GM19467 (cell line): ENCODE results near the gene MXRA7.

Experiments
- ATAC-seq: cut with Tn5 transposase; IDR thresholded peaks from one replicate; pipeline ENCODE4 v1.9.1; 2021; ENCODE audit warnings: mild to moderate bottlenecking, moderate library complexity; ENCODE audit not compliant: unreplicated experiment

MXRA7 gene

DNA sequence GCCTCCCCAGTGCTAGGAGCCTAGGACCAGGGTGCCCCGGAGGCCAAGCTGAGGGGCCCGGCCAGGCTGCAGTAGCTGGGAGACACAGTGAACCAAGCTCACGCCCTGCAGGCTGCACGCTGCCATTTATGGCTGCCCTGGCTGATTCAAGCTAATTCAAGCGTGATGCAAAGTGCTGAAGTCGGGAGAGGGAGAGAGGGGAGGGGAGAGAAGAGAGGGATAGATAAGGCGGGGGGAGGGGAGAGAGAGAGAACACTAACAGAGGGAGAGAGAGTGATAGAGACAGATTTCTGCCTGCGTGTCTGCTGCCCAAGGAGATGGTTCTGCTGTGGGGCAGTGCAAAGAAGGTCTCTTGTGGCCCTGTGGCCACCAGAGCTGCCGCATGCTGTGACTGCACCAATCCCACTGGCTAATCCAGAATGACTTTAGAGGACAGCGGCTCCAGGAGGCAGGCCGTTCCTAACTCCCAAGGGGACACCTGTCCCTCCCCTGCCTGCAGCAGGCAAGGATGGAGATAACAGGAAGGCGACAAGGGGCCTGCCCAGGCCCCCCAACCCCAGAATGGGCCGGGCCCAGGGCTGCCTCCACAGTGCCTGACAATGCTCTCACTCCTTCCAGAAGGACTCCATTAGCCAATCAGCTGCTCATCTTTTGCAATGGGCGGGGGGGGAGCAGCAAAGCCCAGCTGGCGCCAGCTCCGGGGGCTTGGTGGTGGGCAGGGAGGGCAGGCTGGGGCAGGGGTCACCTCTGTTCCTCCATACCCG, 12.9 kb downstream of the MXRA7 start:
- ATAC-seq, result no peak

DNA sequence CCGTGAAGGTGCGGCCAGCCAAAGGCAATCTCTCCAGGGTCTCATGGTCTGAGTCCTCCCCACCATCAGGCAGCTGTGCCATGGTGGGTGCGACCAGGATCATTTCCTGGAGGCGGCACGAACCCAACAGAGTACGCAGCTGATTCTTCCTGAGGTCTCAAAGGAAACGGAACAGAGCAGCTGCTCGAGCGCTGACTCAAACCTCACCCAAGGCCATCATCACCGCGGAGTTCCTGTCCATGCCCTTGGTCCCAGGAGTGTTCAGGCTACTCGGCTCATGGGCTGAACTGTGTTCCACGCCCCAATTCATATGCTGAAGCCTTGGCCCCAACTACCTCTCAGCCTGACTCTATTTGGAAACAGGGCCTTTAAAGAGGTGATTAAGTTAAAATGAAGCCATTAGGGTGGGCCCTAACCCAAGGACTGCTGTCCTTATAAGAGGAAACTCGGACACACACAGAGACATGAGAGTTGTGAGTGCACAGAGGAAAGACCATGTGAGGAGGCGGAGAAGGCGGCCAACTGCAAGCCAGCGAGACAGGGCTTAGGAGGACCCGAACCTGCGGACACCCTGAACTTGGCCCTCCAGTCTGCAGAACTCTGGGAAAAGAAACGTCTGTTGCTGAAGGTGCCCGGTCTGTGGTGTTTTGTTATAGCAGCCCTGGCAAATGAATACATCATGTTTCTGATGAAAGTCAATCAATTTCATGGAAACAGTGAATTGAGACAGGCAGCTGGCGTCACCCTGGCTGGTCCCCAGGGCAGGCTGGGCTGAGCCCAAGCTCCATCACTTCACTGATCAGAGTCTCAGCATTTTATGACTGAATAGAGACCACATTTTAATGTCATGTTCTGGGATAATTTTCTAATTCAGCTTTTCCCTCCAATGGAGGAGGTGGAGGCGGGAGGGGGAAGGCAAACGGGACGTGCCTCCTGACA, 13.7 kb downstream of the MXRA7 start:
- peak; percentile 60 for ATAC-seq

DNA sequence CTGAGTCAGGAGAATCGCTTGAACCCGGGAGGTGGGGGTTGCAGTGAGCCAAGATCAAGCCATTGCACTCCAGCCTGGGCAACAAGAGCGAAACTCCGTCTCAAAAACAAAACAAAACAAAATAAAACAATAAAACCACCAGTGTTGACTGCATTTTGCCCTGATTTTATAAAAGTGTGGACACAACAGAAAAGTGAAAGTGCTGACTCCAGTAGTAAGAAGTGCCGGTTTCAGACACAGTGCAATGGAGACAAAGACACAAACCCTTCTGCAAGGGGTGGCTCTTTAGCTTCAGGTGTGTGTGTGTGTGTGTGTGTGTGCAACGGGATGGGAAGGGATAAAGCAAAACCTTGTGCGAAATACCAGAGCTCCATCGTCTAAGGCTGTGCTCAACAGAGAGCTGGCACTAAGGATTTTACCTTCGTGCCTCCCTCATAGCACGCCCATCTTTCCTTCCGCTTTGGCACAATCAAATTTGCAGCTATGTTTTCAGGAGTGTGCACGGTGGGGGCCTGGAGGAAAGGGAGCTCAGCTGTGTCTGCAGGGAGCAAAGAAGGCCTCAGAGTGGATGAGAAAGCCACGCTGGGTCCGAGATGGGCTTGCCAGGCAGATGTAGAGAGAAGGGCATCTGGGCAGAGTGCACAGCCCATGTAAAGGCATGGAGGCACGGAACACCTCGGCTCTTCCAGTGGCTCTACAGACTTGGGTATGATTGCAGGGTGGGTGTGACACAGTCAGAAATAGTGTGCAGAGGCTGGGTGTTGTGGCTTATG, 15.5 kb downstream of the MXRA7 start:
- no peak for ATAC-seq

DNA sequence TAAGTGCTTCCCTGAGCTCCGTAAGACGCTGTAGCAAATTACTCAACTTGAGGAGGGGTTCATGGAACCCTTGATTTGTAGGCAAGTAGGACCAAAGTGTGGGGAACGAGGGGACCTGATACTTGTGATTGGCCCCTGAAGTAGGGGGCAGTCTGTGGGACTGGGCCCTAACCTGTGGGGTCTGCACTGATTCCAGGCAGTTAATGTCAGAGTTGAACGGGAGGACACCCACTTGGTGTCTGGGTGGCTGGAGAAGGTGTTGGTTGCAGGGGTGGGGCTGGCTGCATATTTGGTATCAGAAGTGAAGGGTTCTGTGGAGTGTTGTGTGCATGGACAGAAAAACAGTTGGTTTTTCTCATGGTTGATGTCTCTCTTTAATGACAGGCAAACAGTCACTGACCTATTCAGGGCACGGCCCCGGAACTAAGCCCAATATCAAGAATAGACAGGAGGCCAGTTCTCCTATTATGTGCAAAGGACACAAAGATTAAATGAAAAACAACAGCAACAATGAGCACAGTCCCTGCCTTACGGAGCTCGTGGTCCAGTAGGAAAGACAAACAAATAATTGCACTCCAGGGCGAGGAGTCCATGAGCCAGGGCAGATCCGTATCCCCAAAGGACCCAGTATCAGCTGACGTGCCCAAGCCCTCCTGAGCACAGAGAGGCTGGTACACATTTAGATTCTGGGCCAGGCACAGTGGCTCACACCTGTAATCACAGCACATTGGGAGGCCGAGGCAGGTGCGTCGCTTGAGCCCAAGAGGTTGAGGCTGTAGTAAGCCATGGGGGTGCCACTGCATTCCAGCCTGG, 19.2 kb downstream of the MXRA7 start:
- no peak for ATAC-seq

DNA sequence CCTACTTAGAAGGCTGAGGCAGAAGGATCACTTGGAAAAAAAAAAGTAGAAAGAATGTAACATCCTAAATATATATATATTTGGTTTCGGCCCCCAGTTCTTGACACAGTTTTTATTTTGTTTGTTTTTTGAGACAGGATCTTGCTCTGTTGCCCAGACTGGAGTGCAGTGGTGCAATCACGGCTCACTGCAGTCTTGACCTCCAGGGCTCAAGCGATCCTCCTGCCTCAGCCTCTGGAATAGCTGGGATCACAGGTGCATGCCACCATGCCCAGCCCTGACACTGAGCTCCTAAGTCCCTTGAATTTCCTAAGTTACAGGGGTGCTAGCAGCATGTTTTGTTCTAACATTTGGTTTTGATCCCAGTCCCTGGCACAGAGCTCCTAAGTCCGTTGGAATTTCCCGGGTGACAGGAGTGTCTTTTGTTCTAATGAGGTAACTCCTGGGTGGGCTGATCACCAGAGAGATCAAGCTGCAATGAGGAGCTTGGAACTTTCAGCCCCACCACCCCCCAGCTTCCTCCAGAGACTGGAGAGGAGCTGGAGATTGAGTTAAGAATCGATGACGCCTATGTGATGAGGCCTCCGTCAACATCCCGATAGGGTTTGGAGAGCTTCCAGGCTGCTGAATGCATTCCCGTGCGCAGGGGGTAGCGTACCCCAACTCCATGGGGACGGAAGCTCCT, 20.0 kb downstream of the MXRA7 start:
- no peak for ATAC-seq

DNA sequence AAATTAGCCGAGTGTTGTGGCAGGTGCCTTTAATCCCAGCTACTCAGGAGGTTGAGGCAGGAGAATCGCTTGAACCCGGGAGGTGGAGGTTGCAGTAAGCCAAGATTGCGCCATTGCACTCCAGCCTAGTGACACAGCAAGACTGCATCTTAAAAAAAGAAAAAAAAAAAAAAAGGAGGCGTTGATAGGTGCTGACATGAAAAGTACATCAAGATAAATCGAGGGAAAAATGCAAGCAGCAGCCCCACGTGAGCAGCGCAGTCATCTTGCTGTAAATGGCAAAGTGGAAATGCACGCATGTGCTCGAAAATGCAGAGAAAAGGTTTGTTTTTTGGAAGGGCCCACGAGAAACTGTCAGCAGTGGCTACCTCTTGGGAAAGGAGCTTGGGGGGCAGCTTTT, 20.9 kb downstream of the MXRA7 start:
- ATAC-seq, result no peak

DNA sequence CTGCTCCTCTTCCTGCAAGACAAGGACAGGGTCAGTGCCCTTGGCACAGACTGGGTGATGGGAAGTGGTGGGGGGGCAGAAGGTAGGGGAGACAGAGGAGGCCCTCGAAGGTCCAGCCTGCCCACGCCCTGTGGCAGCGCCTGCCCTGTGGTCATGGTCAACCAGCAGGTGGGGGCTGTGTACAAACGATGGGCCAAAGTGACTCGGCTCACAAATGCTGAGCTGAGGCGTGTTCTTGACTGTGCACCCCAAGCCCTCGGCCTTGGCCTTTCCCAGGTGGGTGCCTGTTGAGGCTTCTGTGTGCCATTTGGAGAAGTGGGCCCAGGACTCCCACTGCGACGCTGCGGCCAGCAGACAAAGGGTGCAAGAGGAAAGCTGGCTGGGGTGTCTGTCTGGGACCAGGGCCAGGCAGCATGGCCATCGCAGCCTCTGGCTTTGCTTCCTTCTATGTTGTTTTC, 22.6 kb downstream of the MXRA7 start:
- ATAC-seq, result no peak

DNA sequence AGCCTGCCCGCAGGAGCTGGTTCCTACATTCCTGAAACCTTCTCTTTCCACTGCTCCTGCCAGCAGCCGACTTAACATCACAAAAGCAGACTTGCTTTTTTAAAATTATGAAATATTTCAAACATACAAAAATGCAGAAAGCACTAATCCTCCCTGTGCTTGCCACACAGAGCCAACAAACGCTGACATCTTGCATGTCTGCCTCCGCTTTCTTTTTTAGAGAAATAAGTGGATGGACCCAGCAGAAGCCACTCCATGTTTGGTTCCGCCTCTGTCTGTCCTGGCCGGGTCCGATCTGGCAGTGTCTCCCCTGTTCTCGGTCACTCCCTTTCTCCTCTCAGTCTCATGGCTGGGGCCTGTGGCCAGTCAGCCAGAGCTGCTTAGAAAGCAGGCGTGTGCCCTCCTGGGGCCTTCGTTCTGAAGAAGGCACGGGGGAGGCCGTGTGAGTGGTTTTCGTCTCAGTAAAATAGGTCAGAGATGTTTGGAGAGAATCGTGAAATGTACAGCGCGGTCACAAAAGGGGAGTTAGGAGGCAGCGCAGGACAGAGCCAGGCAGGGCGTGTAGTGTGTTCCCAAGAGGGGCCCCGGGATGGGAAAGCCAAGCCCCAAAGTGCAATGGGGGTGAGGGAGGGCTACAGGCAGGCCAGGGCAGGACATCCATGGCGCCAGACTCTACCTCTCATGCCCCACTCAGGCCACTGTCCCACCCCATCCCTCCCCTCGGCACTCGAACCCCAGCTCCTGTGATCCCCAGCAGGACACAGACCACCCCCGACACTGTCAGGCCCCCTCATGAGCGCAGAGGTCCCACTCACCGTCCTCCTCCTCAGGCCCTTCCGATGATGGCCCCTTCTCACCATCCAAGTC, 23.2 kb downstream of the MXRA7 start:
- no peak for ATAC-seq

DNA sequence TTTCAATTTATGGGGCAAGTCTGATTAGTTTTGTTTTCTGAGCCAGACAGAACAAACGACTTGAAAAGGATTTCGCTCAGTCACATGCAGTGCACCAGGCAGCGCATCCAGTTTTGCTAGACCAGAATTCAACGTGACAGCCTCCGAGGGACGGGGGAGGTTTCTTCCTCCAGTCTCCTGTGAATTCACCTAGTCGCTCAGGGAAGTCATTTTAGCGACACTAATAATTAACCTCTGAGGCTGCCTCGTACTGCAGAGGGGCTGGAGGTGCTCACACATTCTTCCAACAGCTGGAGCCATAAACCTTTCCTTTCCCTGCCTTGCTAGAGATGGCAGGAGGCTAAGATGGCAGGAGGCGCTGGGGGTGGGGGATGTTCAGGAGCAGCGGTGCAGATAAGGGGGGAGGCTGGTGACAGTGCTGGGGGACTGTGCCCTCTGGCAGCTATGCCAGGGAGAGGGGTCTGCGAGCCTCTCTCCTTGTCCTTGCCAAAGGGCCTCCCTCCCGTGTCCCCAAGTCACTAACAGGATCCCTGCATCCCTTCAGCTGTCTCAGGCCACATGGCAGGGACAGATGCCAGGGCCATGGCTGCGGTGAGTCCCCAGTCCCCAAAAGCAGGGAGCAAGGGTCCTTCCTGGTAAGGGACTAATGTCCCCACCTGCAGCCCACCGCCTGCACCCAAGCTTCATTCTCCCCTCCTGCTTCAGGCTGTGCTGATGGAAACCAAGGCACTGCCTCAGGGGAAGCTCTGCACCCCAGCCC, 24.0 kb downstream of the MXRA7 start:
- no peak for ATAC-seq

DNA sequence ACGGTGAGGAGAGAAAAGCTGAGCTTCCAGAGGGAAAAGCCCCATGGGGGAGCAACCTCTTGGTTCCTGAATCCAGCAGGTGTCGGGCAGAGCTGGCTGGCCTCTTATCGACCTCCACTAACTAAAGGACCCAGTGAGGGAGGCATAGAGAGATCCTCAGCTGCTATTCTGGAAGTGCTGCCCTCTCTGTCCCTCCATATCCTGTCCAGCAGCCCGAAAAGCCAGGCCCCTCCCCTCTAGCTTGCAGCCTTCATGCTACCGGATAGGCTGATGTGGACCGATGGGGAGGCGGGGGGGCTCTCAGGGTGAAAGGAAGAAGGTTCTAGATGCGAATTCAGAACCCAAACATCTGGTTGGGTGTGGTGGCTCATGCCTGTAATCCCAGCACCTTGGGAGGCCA, 24.9 kb downstream of the MXRA7 start:
- ATAC-seq, result no peak

DNA sequence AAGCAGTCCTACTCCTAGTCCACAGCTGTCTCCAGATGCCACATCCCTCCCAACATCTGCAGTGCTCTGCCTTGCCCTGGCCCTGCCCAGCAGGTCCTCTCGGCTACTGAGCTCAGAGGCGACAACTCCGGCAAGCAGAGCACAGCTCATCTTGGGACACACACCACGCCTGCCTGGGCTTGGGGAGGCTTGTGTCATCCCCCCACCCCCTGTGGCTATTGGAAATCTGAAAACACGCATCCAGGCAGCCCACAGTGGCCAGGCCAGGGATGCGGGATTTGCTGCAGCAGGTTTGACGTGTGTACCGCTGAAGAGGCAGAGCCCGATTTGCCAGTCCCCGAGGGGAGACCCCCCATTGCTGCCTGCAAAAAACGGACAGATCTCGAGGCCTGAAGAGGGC, 25.4 kb downstream of the MXRA7 start:
- ATAC-seq, result no peak

DNA sequence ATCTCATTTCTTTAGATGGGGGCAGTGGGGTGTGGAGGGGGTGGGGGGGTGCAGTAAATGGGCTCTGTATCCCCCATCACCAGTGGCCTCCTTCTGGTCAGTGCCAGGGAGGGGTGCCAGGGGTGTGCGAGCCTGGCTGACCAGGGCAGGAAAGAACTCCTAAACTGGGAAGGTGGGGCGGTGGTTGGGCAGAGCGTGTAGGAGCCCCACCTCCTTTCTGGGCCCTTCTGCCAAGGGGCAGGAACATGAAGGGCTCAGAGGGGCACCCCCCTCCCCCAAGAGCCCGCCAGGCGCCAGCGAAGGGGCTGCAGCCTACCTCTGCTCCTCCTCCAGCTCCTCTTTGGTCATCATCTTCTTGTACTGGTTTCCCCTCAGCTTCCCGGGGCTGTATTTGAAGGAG, 26.0 kb downstream of the MXRA7 start:
- no peak for ATAC-seq

DNA sequence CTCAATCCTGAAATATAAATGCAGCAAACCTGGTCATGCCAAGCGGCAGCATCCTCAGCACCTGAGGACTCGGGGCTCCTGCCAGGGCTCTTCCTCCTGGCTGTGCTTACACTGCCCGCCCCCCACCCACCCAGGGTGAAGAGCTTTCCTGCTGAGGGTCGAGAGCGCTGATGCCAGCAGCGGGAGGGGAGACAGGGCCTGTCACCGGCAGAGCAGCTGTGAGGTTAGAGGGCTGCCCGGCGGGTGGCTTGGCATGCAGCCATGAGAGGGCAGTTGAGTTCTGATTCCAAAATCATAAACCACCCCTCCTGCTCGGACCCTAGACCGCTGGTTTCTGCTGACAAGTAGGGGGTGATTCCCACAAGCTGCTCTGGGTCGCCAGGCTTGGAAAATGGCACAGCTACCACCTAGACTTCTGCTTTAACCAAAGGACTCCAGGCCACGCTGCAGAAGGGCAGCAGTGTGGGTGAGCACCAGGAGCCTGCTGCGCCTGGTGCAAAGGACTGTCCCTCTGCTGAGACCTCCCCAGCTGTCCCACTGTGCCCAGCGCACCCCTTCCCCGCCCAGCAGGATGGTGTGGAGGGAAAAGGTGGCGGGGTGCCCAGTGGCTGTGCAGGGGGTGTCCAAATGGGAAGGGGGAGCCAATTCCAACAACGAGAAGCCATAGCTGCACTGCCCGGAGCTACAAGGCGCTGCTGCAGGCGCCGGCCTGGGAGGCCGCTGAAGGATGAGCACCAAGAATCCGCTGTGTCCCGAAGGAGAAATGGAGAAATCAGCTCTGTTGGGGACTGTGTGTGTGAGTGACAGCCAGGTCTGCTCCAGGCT, 26.6 kb downstream of the MXRA7 start:
- ATAC-seq, result no peak

DNA sequence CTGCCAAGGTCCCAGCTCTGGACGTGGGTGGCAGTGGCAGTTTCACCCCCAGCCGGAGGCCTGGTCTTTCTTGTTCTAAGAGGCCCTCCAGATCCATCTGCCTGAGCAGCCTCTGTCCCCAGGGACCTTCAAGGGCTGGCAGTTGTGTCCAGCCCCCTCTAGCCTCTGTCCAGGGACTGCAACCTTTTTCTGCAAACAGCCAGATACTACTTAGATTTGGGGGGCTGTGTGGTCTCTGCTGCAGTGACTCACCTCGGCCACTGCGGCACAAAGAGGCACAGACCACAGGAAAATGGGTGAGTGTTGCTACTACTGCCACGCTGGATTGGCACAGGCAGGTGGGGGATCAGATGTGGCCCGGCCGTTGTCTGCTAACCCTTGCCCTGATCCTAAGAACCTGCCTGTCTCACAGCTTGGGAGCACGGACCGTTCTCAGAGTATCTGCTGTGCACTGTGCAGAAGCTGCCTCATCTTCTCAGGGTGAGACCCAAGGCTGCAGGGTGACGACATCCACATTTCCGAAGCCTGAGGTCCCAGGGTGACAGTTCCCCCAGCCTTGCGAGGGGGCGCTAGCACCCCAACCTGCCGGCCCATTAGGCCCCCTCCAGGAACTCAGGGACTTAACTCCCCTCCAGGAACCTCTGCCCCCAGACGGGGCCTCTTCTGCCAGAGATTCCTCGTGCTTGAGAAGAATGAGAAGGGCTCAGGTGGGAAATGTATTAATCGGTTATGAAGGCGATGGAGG, 27.6 kb downstream of the MXRA7 start:
- no peak for ATAC-seq

DNA sequence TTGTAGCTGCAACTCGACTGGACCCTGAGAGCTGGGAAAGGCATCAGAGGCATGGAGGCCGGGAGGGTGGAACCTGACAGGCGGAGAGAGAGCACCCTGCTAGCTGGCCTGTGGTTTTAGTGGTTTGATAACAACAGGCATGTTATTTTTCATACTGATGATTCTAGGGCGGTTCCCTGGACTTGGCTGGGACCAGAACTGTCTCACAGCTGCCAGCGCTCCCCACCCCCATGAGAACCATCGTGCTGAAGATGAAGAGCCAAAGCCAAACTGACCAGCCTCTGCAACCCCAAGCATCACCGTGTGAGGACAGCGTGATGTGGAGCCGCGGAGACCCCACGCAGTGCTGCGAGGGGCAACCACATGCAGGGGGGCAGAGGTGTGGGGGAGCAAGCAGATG, 28.5 kb downstream of the MXRA7 start:
- no peak for ATAC-seq

DNA sequence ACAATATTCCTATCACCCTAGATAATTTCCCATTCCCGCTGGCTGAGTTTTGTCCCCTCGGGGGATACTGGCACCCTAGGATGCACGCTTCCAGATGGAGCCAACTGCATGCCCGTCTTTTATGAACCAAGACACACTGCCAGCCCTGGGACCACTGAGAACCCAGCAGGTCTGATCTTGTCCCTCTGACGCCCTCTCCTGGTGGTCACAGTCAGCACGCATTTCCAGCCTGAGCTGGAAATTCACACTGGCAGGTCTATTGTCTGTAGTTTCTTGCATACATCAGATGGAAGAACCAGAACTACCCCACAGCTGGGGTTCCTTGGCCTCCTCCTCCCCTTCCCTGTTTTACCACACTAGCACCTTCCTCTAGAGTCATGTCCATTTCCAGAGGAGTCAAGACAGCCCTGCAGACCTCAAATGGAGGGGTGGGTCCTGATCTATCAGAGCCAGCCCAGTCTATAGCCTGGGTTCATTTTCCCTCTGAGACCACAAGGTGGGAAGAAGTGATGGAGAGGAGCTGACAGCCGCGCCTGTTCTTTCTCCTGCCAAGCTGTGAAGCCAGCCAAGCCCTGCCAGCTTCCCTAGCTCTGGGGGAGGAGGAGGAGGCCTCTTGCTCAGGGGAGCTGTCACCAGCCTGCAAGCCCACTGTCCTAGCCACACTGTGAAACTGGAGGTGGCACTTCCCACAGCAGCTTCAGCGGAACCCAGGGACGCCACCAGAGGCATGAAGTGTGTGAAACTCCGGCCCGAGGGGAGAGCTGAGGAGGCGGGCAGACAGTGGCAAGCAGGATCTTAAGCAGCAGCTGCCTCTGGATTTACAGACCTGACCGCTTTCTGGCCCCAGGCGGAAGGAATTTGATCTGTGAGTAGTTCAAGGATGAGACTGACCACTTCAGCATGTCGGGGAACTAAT, 29.3 kb downstream of the MXRA7 start:
- no peak for ATAC-seq
